Suppressor macrophage treated with lipopolysaccharide for 4 hours (primary cell): ENCODE results near the gene ZNF664.
A peak's percentile ranks its signal among the peaks of the same experiment; 100 is the strongest.

Experiments used
- DNase-seq: peaks from one replicate; pipeline ENCODE4 v3.0.0-alpha.2; 2020

Gene ZNF664

GRCh38 chr12:124036171-124036598, 63.2 kb downstream of the ZNF664 start:
- no peak for DNase-seq

DNA sequence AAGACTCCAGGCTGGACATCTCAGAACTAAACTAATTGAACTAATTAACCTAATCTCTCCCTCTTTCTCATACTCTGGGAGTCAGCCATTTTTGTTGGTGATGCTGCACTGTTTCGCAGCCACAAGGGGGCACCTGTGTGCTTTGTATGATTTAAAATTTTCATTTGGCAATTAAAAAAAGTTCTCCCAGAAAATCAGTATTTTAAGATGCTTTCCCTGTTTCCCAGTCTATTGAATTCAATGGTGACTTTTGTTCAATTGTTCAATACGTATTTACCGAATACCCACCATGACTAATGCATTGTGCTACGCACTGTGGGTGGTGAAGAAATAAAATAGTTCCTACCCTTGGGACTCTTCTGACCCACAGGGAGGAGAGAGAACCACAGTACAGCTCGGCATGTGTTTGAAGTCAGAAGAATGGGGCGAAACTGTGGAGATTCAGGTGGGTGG, 63.7 kb downstream of the ZNF664 start:
- DNase-seq: peak; percentile 66

DNA sequence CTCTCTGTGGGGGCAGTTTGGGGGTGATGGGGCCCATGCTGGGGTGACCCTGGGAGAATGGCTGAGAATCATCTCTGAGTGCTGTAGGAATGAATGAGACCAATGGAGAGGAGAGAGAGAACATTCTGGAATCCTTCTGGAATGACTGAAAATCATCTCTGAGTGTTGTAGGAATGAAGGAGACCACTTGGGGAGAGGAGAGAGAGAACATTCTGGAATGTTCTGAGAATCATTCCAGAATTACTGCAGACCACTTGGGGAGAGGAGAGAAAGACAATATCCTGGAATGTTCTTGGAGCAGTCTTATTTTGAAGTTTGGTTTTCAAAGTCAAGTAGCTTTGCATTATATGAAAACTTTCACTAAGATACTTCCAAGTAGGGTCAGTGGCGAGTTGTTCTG, 64.3 kb downstream of the ZNF664 start:
- no peak for DNase-seq

DNA sequence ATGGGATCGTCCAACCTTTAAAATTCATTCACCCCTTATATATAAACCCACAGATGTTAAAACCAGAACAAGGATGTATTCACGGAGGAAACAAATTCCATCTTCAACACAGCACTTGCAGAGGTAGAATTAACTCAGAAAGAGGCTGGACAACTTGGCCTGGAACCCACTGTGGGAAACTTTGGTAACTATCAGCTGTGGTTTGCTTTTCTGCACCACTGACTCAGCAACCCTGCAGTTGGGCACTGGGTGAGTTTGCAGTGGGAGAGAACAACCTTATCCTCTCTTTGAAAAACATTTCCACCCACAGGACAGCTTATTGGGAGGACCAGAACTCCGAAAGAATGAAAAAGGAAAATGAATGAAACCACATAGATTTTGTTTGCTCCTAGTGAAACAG, 66.3 kb downstream of the ZNF664 start:
- no peak for DNase-seq

- peak; percentile 32 for DNase-seq
Measured at GRCh38 chr12:124040291-124040690, 67.3 kb downstream of the ZNF664 start.

DNA sequence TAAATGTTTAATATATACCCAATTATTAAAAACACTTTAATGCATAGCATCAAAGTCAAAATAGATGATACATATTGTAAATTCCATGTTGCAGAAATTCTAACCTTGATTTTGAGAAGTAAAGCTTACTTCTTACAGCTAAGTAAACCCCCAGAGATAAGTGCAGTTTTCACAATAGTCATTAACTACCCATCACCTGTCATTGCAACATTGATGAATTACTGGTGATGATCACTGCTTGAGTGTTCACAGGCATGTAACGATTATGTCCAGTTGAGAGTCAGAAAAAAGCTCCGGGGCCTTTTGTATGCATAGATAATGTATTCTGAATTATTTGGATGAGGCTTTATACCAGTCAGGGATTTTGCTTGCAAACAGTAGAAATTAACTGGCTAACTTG, 67.7 kb downstream of the ZNF664 start:
- DNase-seq: no peak

GRCh38 chr12:124041907-124042306, 68.9 kb downstream of the ZNF664 start:
- DNase-seq: no peak

GRCh38 chr12:124044021-124044420, 71.0 kb downstream of the ZNF664 start:
- DNase-seq: no peak

- DNase-seq: no peak
Measured at GRCh38 chr12:124044809-124045321, 71.8 kb downstream of the ZNF664 start.

GRCh38 chr12:124045671-124046455, 72.8 kb downstream of the ZNF664 start:
- no peak for DNase-seq

DNA sequence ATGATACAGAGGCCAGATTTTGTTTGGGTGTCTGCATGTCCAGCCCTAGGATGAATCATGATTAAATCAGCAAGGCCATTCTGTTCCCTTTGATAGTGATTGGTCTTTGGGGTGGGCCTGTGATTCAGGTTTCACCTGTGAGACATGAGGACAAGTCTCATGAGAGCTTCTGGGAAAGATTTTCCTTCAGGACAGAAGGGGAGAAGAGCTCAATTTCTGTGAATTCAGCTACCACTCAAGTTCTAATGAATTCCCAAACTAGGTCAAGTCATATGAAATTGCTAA, 73.4 kb downstream of the ZNF664 start:
- no peak for DNase-seq

- DNase-seq: no peak
Measured at GRCh38 chr12:124047045-124047566, 74.1 kb downstream of the ZNF664 start.

GRCh38 chr12:124049451-124050094, 76.6 kb downstream of the ZNF664 start:
- no peak for DNase-seq

DNA sequence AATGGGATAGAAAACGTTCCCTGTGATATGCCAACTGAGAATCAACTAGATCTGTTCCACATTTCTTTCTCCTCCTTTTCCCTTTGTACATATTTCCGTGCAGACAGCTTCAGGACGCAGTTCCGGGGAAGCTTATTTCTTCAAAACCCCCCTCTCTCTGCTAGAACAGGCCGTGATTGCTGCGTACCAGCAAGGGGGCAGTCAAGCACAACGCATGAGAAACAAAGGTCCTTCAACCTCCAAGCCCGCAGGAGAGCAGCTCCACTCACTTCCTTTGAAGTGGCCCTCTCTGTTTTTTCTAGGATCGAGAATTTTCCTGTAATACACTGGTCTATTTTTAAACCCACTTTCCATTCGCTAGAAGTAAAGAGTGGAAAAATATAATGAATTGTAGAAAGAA, 80.8 kb downstream of the ZNF664 start:
- DNase-seq: peak; percentile 31

DNA sequence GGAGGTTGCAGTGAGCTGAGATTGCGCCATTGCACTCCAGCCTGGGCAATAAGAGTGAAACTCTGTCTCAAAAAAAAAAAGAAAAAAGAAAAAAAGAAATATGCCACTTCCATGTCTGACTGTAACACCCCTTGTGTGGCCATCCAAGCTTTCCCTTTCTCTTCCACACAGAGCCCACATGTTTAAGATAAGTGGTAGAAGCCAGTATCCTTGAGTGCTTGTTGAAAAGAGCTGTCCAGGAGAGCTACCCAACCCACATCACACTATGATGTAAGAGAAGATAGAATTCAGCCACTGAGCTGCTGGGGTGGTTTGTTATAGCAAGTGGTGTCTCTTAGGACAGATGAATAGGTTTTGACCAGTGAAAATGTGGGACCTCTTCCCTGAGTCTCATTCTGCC, 82.1 kb downstream of the ZNF664 start:
- DNase-seq: no peak

DNA sequence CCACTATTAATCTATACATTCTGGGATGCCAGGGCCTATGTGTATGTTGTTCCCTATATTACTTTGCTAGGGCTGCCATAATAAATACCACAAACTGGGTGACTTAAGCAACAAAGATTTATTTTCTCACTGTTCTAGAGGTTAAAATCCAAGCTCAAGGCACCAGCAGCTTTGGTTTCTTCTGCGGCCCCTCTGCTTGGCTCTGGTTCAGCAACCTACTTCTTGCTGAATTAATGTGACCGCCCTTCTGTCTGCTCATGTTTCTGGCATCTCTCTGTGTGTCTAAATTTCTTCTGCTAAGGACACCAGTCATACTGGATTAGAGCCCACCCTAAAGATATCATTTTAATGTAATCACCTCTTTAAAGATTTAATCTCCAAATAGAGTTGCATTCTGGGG, 84.7 kb downstream of the ZNF664 start:
- DNase-seq: no peak

DNA sequence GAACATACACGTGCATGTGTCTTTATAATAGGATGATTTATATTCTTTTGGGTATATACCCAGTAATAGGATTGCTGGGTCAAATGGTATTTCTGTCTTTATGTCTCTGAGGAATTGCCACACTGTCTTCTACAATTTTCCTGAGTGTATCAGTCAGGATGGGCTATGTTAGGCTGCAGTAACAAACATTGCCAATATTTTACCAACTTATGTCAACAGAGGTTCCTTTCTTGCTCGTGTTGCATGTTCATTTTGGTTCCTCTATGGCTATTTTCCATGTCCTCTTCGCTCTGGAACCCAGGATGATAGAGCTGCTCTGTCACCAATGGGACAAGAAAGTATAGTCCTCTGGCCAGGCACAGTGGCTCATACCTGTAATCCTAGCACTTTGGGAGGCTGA, 86.7 kb downstream of the ZNF664 start:
- no peak for DNase-seq
